H1 (cell line): ENCODE results near the gene INPP5A. TPM values are rescaled to one million over a fixed set of nuclear protein-coding genes. Genes with fewer than 3 reads are reported as not detected.

Source experiments
- CTCF ChIA-PET: fragments of 300-600 bp; sonication (Branson Sonifier 250); formaldehyde crosslinking; loops from one replicate; lab custom pipeline; 2021; ENCODE audit not compliant: partially characterized antibody; lab: Charles Lee
- POLR2A ChIA-PET: fragments of 300-600 bp; sonication (Branson Sonifier 250); formaldehyde crosslinking; loops from one replicate; lab custom pipeline; 2021; ENCODE audit warnings: inconsistent platforms; ENCODE audit not compliant: partially characterized antibody; lab: Charles Lee
- DNase-seq, 2 experiments: peaks; one replicate each; pipeline versions ENCODE4 v3.0.0 to v3.0.0-alpha.2; 2010 to 2022; ENCODE audit warnings: low spot score in 2 of 2, low read depth in 1 of 2, mixed read lengths in 1 of 2
- FAIRE-seq: peaks from 2 replicates; lab custom pipeline; 2011; peaks lifted over from hg19 to GRCh38; lab: Jason Lieb, UNC
- H2AFZ ChIP-seq: 2 replicates; pipeline ENCODE4 v1.8.1; 2012; ENCODE audit warnings: low read length, inconsistent platforms
- H2AK5ac ChIP-seq: 2 replicates; pipeline ENCODE4 v1.6.1; 2013; ENCODE audit warnings: low read depth, low read length
- H2BK120ac ChIP-seq: replicated peaks from 2 replicates; pipeline ENCODE3; 2013; ENCODE audit warnings: low read depth, low read length, inconsistent platforms
- H2BK12ac ChIP-seq: 2 replicates; pipeline ENCODE4 v1.6.1; 2013; ENCODE audit warnings: low read depth, low read length
- H2BK15ac ChIP-seq: 2 replicates; pipeline ENCODE4 v1.6.1; 2013; ENCODE audit warnings: low read length
- H2BK20ac ChIP-seq: 2 replicates; pipeline ENCODE4 v1.6.1; 2013; ENCODE audit warnings: low read length
- H2BK5ac ChIP-seq: 2 replicates; pipeline ENCODE4 v1.6.1; 2013; ENCODE audit warnings: low read depth, low read length
- H3K14ac ChIP-seq: 2 replicates; pipeline ENCODE4 v1.6.1; 2013; ENCODE audit warnings: inconsistent platforms; ENCODE audit not compliant: insufficient read length
- H3K18ac ChIP-seq: 2 replicates; pipeline ENCODE4 v1.6.1; 2013; ENCODE audit warnings: low read length; ENCODE audit errors: extremely low read depth
- H3K23ac ChIP-seq: 2 replicates; pipeline ENCODE4 v1.6.1; 2013; ENCODE audit warnings: inconsistent platforms; ENCODE audit not compliant: insufficient read length
- H3K23me2 ChIP-seq: 2 replicates; pipeline ENCODE4 v1.6.1; 2013; ENCODE audit warnings: low read depth, low read length
- H3K27ac ChIP-seq: 2 replicates; pipeline ENCODE4 v1.6.1; 2011; ENCODE audit warnings: low read depth, low read length, inconsistent platforms
- H3K27me3 ChIP-seq, 4 experiments: replicated peaks in 1 of 4; 1 replicate in 1 of 4; 2 replicates in 3 of 4; pipeline versions ENCODE4 v1.6.1 to v1.8.1; 2011 to 2013; ENCODE audit warnings: low read length in 3 of 4, mild to moderate bottlenecking in 3 of 4, inconsistent platforms in 2 of 4, mixed read lengths in 2 of 4, moderate library complexity in 1 of 4; ENCODE audit not compliant: control insufficient read depth in 3 of 4, insufficient read depth in 3 of 4; ENCODE audit errors: extremely low read depth in 1 of 4
- H3K36me3 ChIP-seq, 4 experiments: 2 replicates each; pipeline versions ENCODE4 v1.6.1 to v1.8.1; 2011 to 2013; ENCODE audit warnings: mild to moderate bottlenecking in 4 of 4, low read length in 3 of 4, moderate library complexity in 2 of 4, control low read depth in 1 of 4, inconsistent platforms in 1 of 4; ENCODE audit not compliant: insufficient read depth in 4 of 4, control insufficient read depth in 2 of 4
- H3K4ac ChIP-seq: replicated peaks from 2 replicates; pipeline ENCODE3; 2013; ENCODE audit warnings: low read length, low read depth, mixed read lengths, inconsistent platforms; ENCODE audit not compliant: insufficient read length
- H3K4me1 ChIP-seq, 4 experiments: replicated peaks in 1 of 4; 1 replicate in 1 of 4; 2 replicates in 3 of 4; pipeline versions ENCODE4 v1.6.1 to v1.8.1; 2011 to 2013; ENCODE audit warnings: low read length in 3 of 4, inconsistent platforms in 2 of 4, mixed read lengths in 1 of 4; ENCODE audit not compliant: insufficient read depth in 4 of 4, control insufficient read depth in 3 of 4
- H3K4me2 ChIP-seq, 2 experiments: 2 replicates each; pipeline versions ENCODE4 v1.6.1 to v1.8.1; 2011 to 2013; ENCODE audit warnings: low read depth in 2 of 2, low read length in 2 of 2, control low read depth in 1 of 2, inconsistent platforms in 1 of 2, mild to moderate bottlenecking in 1 of 2; ENCODE audit not compliant: insufficient read depth in 1 of 2
- H3K4me3 ChIP-seq, 4 experiments: fragments of 200-600, 300-600 bp in 1 of 4; sonication (generic), shearing (Covaris generic), sonication (Bioruptor Twin) in 1 of 4; 2 replicates each; pipeline versions ENCODE4 v1.5.1 to v1.8.1; 2011 to 2016; ENCODE audit warnings: low read length in 4 of 4, low read depth in 3 of 4, control low read depth in 2 of 4, inconsistent platforms in 2 of 4, mild to moderate bottlenecking in 2 of 4, mixed read lengths in 1 of 4, moderate library complexity in 1 of 4; ENCODE audit not compliant: insufficient read depth in 2 of 4; ENCODE audit errors: extremely low read depth in 1 of 4
- H3K56ac ChIP-seq: replicated peaks from 2 replicates; pipeline ENCODE3; 2013; ENCODE audit warnings: low read depth, mild to moderate bottlenecking, mixed read lengths, low read length, inconsistent platforms; ENCODE audit not compliant: insufficient read length
- H3K79me1 ChIP-seq: 2 replicates; pipeline ENCODE4 v1.6.1; 2013; ENCODE audit warnings: low read depth, low read length, control low read depth
- H3K79me2 ChIP-seq, 2 experiments: 2 replicates each; pipeline versions ENCODE4 v1.6.1 to v1.8.1; 2012 to 2013; ENCODE audit warnings: low read length in 2 of 2, mild to moderate bottlenecking in 2 of 2, inconsistent platforms in 1 of 2; ENCODE audit not compliant: insufficient read depth in 2 of 2, control insufficient read depth in 1 of 2
- H3K9ac ChIP-seq, 4 experiments: replicated peaks in 1 of 4; 1 replicate in 1 of 4; 2 replicates in 3 of 4; pipeline versions ENCODE4 v1.6.1 to v1.8.1; 2011 to 2013; ENCODE audit warnings: low read depth in 3 of 4, low read length in 3 of 4, control low read depth in 2 of 4, mild to moderate bottlenecking in 2 of 4, moderate library complexity in 2 of 4, inconsistent platforms in 1 of 4; ENCODE audit errors: extremely low read depth in 1 of 4
- H3K9me3 ChIP-seq, 2 experiments: 2 replicates each; pipeline versions ENCODE4 v1.6.1 to v1.8.1; 2012 to 2013; ENCODE audit warnings: mild to moderate bottlenecking in 2 of 2, moderate library complexity in 2 of 2, control low read depth in 1 of 2, inconsistent platforms in 1 of 2, low read depth in 1 of 2, low read length in 1 of 2, mixed read lengths in 1 of 2; ENCODE audit not compliant: insufficient read depth in 2 of 2
- H4K20me1 ChIP-seq, 2 experiments: replicated peaks in 1 of 2; 2 replicates each; pipeline versions ENCODE3 to v1.8.1; 2011 to 2013; ENCODE audit warnings: inconsistent platforms in 2 of 2, low read length in 2 of 2, mild to moderate bottlenecking in 1 of 2; ENCODE audit not compliant: insufficient read depth in 2 of 2, control insufficient read depth in 1 of 2
- H4K5ac ChIP-seq: 2 replicates; pipeline ENCODE4 v1.6.1; 2013; ENCODE audit warnings: low read length, low read depth, mixed read lengths, inconsistent platforms; ENCODE audit not compliant: insufficient read length
- H4K8ac ChIP-seq: 2 replicates; pipeline ENCODE4 v1.8.0; 2013; ENCODE audit warnings: mild to moderate bottlenecking, moderate library complexity, low read length, inconsistent platforms; ENCODE audit not compliant: insufficient read depth; ENCODE audit errors: extremely low read depth
- H4K91ac ChIP-seq: replicated peaks from 2 replicates; pipeline ENCODE3; 2013; ENCODE audit warnings: low read length, mixed read lengths, inconsistent platforms; ENCODE audit not compliant: insufficient read length
- POU5F1 ChIP-seq: IDR thresholded peaks from 2 replicates; pipeline ENCODE4 v1.6.1; 2011; ENCODE audit warnings: low read depth, mild to moderate bottlenecking, low read length, moderate library complexity
- RXRA ChIP-seq: IDR thresholded peaks from 2 replicates; pipeline ENCODE4 v1.6.1; 2011; ENCODE audit warnings: low read depth, mild to moderate bottlenecking, low read length, moderate library complexity; ENCODE audit not compliant: insufficient read depth
- SP1 ChIP-seq: IDR thresholded peaks from 2 replicates; pipeline ENCODE4 v1.6.1; 2011; ENCODE audit warnings: low read depth, low read length
- WGBS, 2 experiments: shearing (Covaris generic) in 1 of 2; methylation state at CpG; one replicate each; pipeline versions ENCODE4 v1.1.6 to v1.1.7; 2013 to 2015; ENCODE audit warnings: low lambda C conversion rate in 2 of 2, mixed read lengths in 2 of 2, inconsistent platforms in 1 of 2, low coverage in 1 of 2, missing lambda C conversion rate in 1 of 2; ENCODE audit not compliant: insufficient replicate concordance in 2 of 2, insufficient coverage in 1 of 2, insufficient read length in 1 of 2; ENCODE audit errors: extremely low coverage in 1 of 2, missing lambda C conversion rate in 1 of 2; 5-methylcytosine and 5-hydroxymethylcytosine counted together
- polyA plus RNA-seq, 7 experiments: library from polyadenylated mRNA; depleted of rRNA in 3 of 7; stranded (reverse) in 5 of 7; unstranded in 2 of 7; fragments of >200 nt in 5 of 7; fragments of 200-250 nt in 2 of 7; gene quantifications; 1 replicate in 5 of 7; 2 replicates in 1 of 7; 4 replicates in 1 of 7; pipeline versions ENCODE4 v1.2.1 to v1.2.3, GENCODE V29; 2011 to 2013; ENCODE audit warnings: missing spikeins in 2 of 7, mixed read lengths in 2 of 7
- total RNA-seq: library from RNA; stranded (reverse); fragmentation: NEBNext Ultra II Directional; extraction: Animal tissue kit (Norgen Biotek cat#: 25700); gene quantifications from 2 replicates; pipeline ENCODE4 v1.2.1, GENCODE V29; 2021
- TF ChIP-seq, protein P1 (sequence below): IDR thresholded peaks from 2 replicates; pipeline ENCODE4 v1.6.1; 2012; ENCODE audit warnings: low read length, inconsistent platforms
- TF ChIP-seq, protein P2 (sequence below), 3 experiments: IDR thresholded peaks; 1 replicate in 2 of 3; 2 replicates in 1 of 3; pipeline versions ENCODE4 v1.5.1 to v1.6.1; 2011; ENCODE audit warnings: low read length in 3 of 3, mild to moderate bottlenecking in 3 of 3, inconsistent platforms in 2 of 3, low read depth in 1 of 3, moderate library complexity in 1 of 3; ENCODE audit not compliant: insufficient read depth in 1 of 3; ENCODE audit errors: control extremely low read depth in 1 of 3

Gene INPP5A
- total and polyA plus RNA-seq, 2 of the 8 experiments (the other 6 are each of a cell fraction or from before 2014, with no cell fraction given) = 19.7 to 27.5 TPM

DNA sequence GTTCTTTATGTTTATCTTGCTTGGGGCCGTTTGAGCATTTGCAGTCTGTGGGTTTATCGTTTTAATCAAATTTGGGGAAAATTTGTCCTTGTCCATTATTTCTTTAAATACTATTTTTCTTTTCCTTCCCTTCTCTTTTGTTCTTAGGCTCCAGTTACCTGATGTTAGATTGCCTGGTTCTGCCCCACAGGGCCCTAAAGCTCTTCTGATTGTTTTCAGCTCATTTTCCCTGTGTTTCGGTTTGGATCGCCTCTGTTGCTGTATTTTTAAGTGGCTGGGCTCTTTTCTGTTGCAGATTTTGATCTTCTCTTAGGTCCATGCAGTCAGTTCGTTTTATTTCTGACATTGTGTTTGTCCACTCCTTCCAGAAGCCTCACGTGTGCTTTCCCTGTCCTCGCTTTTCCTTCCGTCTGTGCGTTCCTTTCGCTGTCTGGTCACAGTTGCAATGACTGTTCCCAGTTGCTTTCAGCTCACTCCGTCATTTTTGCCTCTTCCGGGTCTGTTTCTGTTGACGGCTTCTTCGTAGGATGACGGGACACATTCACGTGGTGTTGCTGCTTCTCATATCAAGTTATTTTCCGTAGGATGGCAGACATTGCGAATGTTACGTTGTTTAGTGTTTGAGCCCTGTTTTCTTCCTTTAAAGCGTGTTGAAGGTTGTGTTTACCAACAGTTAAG is 111.4 kb downstream of the INPP5A start:
- H2AK5ac ChIP-seq = no peak overlapping the region
- H3K9me3 ChIP-seq = no peaks in the 10 kb centered on the region
- no peak overlapping the region for H3K4me3 ChIP-seq
- peaks cover 2% of the 10 kb centered on the region; the same call in 1 of the 2 replicates for H3K79me1 ChIP-seq
- no peaks in the 10 kb centered on the region for H3K79me2 ChIP-seq
- no peak overlapping the region for H2BK20ac ChIP-seq
- H4K91ac ChIP-seq = no peak overlapping the region
- ChIA-PET CTCF (interaction anchor here (0.5 to 2.4 kb wide), 5 partner anchors 15 to 275 kb away, joined by 3 to 14 read pairs (median 4); no protein-coding TSS in a partner anchor), POLR2A (no interaction called here)
- WGBS, 2 experiments = 85% methylated on average over 20 of the region's 20 CpGs; no CpG with 5 or more reads in 1 of the 2 experiments
- no peak overlapping the region for H3K14ac ChIP-seq
- H3K4me2 ChIP-seq = no peak overlapping the region
- no peak overlapping the region for H2BK12ac ChIP-seq
- no peaks in the 10 kb centered on the region for H3K27me3 ChIP-seq
- no peak overlapping the region for H2BK120ac ChIP-seq
- H2AFZ ChIP-seq = no peak overlapping the region
- no peaks in the 10 kb centered on the region for H3K36me3 ChIP-seq
- H3K23me2 ChIP-seq = 0 out of 2 replicates have a peak, but pooled peaks cover 2% of the 10 kb centered on the region
- no peak overlapping the region; the same call in 1 of the 2 replicates for H3K18ac ChIP-seq
- no peak overlapping the region for H4K5ac ChIP-seq
- H4K8ac ChIP-seq = no peak overlapping the region
- no peak overlapping the region for H3K9ac ChIP-seq
- H3K4ac ChIP-seq = no peak overlapping the region
- no peak for DNase-seq
- H2BK5ac ChIP-seq = no peak overlapping the region
- no peaks in the 10 kb centered on the region for H3K4me1 ChIP-seq
- no peak overlapping the region for H3K23ac ChIP-seq
- TF ChIP-seq, protein P1, sequence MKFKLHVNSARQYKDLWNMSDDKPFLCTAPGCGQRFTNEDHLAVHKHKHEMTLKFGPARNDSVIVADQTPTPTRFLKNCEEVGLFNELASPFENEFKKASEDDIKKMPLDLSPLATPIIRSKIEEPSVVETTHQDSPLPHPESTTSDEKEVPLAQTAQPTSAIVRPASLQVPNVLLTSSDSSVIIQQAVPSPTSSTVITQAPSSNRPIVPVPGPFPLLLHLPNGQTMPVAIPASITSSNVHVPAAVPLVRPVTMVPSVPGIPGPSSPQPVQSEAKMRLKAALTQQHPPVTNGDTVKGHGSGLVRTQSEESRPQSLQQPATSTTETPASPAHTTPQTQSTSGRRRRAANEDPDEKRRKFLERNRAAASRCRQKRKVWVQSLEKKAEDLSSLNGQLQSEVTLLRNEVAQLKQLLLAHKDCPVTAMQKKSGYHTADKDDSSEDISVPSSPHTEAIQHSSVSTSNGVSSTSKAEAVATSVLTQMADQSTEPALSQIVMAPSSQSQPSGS = no peak
- no peak for TF ChIP-seq SP1
- TF ChIP-seq, protein P2, sequence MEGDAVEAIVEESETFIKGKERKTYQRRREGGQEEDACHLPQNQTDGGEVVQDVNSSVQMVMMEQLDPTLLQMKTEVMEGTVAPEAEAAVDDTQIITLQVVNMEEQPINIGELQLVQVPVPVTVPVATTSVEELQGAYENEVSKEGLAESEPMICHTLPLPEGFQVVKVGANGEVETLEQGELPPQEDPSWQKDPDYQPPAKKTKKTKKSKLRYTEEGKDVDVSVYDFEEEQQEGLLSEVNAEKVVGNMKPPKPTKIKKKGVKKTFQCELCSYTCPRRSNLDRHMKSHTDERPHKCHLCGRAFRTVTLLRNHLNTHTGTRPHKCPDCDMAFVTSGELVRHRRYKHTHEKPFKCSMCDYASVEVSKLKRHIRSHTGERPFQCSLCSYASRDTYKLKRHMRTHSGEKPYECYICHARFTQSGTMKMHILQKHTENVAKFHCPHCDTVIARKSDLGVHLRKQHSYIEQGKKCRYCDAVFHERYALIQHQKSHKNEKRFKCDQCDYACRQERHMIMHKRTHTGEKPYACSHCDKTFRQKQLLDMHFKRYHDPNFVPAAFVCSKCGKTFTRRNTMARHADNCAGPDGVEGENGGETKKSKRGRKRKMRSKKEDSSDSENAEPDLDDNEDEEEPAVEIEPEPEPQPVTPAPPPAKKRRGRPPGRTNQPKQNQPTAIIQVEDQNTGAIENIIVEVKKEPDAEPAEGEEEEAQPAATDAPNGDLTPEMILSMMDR (IDR thresholded peaks at IDR 0.05; ENCODE audit: control extremely low read depth in 1 of 3, insufficient read depth in 1 of 3, low read depth in 1 of 3, low read length in 3 of 3) = no peak
- TF ChIP-seq POU5F1 = no peak
- TF ChIP-seq RXRA = no peak
- TF ChIP-seq, all 59 proteins: peak for 0
- H3K56ac ChIP-seq = no peak overlapping the region
- H3K27ac ChIP-seq = no peak overlapping the region
- no peak overlapping the region for H2BK15ac ChIP-seq
- FAIRE-seq = no peak
- peaks cover 5 to 6% of the 10 kb centered on the region in 2 experiments for H4K20me1 ChIP-seq
